Amygdala (tissue), 56 donors: ENCODE results near the gene RBCK1.
"Not testable (repeated sequence)": the region's sequence is repeated elsewhere in the genome, so short reads cannot be mapped to it uniquely, and the experiment has no call there.

Experiments used
- DNase-seq, 56 donors: peaks; one replicate each; lab custom pipeline; 2025; lab: John Stamatoyannopoulos, UW

The RBCK1 gene

GRCh38 chr20:407953-408842, at the start of gene RBCK1:
Gene RBCK1 (plus strand): TSS chr20:408299. CDS start chr20:408758, 459 bp downstream.
- DNase-seq, result peak in 54 of 56 donors; percentile 7 to 96 (median 74)

GRCh38 chr20:358891-359555, 49.1 kb upstream of the RBCK1 start:
- no peak for DNase-seq

DNA sequence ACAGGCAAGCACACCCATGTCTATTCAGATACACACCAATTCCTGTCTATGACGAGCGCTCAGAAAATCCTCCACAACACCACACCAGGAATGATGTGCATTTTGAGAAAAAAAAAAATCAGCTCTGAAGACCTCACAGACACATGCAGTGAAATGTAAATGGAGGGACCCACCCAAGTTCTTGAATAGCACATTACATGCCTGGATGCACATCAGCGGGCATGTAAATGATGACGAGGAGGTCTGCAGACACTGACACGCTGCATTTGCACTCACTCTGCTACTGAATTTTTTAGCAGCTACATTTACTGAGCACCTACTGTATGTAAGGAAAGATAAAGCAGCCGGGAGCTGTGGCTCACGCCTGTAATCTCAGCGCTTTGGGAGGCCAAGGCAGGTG, 46.5 kb upstream of the RBCK1 start:
- no peak for DNase-seq

GRCh38 chr20:362271-363254, 45.5 kb upstream of the RBCK1 start:
- peak in 38 of 56 donors; percentile 4 to 78 (median 49) for DNase-seq

- no peak for DNase-seq
These were observed 44.6 kb upstream of the RBCK1 start for GRCh38 chr20:363319-364078.

DNA sequence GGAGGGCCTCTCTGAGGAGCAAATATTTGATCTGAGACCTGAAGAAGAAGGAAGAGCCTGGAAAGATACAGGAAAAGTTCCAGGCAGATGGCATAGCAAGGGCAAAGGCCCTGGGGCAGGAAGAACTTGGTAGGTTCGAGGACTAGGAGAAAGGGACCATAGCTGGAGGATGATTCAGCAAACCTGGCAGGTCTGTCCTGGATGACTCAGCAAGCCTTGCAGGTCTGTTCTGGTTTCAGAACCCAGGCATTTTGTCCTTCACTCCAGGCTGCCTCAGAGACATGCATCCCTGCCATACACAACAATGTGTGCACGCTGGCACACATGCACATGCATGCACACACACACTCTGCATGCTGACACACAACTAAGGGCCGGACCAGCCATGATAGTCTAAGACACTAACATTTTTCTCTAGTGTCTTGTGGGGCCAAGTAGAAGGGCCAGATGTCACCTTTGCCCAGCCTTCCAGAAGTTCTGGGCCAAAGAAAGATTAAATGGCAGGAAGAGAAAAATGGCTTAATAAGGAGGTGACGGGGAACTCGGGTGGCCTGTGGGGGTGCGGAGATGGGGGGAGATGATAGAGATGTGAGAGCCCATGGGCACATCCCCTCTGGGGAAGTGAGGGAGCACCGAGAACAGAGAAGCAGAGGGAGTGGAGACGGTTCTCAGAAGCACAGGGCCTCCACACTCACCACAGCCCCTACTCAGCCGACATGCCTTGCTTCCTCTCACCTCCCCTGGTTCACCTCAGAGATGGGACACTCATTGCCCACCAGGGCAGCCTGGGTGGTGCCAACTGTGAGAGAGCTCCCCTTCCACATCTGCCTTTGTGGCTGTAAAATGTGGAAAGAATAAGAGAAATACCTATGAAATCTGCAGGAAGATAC, 42.9 kb upstream of the RBCK1 start:
- no peak for DNase-seq

DNA sequence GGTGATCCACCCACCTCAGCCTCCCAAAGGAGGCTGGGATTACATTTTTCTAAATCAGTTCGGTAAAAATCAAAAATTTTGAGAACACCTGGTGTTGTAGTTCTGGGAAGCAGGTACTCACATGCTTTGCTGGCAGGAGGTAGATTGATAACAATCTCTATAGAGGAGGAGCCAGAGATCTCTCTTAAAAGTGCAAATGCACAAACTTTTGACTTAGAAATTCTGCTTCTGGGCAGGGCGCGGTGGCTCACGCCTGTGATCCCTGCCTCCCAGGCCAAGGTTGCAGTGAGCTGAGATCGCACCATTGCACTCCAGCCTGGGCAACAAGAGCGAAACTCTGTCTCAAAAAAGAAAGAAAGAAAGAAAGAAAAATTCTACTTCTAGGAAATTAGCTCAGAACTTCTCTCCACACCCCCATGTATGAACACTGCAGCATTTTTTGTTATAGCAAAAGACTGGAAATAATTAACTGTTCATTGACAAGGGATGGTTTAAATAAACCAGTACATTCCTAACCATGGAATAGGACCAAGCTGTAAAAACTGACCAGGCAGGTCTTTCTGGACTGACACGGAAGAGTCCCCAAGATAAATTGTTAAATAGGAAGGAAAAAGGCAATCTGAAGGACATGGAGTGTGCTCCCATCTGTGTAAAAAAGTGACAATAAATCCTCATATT, 41.9 kb upstream of the RBCK1 start:
- DNase-seq, result no peak

- no peak for DNase-seq
These were observed 41.2 kb upstream of the RBCK1 start for GRCh38 chr20:366719-367485.

GRCh38 chr20:367486-367887, 40.6 kb upstream of the RBCK1 start:
- no peak for DNase-seq

GRCh38 chr20:368915-369314, 39.2 kb upstream of the RBCK1 start:
- no peak for DNase-seq

GRCh38 chr20:370151-370600, 37.9 kb upstream of the RBCK1 start:
- DNase-seq, result no peak

DNA sequence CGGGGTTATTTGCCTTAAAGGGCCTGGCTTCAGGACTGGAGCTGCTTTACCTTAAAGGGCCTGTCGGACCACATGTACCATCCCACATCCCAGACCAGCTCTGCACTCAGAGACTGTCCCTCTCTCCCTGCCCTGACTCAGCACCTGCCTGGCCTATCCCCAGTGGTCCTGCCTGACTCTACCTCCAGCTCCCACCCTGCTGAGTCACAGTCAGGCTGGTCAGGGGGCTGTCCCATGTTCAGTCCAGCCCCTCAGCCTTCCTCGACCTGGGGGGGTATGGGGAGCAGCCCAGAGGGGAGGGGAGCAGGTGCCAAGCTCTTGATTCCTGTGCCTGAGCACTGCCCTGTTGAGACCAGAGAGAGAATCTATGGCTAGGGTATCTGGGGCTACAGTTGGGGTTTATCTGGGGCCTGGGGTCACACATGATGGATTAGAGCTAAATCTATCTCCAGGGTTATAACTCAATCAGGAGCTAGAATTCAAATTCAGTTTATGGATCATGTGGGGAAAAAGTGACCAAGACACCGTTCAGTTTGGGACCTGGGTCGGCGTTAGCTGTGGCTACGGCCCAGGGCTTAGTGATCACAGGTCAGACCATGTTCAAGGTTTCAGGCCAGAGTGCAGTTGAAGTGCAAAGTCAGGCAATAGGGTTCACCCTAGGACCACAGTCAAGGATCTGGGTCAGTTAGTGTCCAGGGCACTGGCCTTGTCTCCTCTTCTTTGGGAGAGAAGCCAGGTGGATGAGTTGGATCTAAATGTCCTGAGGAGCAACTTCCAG, 36.9 kb upstream of the RBCK1 start:
- DNase-seq, result no peak

DNA sequence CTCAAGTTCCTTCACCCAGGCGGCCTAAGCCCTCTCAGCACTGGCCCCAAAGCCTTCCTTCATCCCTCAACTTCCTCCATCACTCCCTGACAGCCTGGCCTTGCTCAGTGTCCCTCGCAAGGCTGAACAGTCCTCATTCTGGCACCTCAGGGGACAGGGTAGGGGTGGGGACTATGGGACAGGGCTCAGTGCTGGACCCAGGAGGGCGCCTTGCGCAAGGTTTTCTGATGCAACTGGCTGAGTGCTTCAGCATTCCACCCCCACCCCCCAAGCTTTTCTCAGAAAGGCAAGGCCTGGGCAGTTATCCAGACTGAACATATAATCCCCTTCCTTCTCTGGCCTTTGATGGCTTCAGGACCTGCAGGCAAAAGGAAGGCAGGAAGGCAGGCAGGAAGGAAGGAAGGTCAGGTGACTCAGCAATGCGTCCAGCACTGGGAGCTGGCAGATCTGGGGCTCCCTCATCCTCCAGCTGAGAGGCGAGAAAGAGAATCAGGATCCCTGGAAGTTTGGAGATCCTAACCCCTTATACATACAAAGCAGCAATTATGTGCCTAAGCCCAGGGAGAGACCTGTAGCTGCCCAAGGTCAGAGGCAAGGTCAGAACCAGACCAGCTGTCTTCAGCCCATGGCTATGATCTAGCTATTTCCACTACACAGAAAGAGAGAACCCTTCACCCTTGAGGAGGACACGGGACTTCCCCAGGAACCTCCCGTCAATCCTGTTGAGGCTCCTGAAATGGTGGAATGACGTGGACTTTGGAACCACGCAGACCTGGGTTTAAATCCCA, 36.1 kb upstream of the RBCK1 start:
- peak in 1 of 56 donors; percentile 25 for DNase-seq

- not testable (repeated sequence) for DNase-seq
These were observed 35.5 kb upstream of the RBCK1 start for GRCh38 chr20:372543-373082.

DNA sequence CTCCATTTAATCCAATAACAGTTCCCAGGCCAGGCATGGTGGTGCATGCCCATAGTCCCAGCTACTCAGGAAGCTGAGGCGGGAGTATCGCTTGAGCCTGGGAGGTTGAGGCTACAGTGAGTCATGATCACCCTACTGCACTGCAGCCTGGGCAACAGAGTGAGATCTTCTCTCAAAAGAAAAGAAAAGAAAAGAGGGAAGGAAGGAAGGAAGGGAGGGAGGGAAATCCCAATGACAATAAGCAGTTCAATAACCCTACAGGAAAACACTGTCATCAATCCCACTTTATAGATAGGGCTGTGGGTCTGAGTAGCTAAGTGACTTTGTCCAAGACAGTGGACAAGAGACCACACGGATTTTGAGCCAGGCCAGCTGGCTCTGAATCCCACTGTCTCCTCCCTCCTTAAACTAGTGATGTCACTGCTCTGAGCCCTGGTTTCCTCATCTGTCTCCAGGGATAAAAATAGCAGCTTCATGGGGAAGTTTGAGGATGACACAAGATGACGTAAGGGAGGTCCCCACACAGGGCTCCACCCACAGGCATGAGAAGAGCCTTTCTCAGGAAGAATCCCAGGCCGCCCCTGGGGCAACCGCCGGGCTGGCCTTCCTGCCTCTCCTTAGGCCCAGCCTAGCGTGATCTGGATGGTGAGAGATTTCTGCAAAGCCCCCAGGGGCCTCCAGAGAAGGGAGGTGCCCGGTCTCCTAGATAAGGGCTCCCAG, 34.8 kb upstream of the RBCK1 start:
- no peak for DNase-seq
